ENCODE data around the gene FNBP1L. TPM values are rescaled to one million over a fixed set of nuclear protein-coding genes. Genes with fewer than 3 reads are reported as not detected.

The FNBP1L gene
- total and polyA plus RNA-seq, 10 of the 15 experiments (the other 5 are each of a cell fraction or from before 2014, with no cell fraction given), result 0.02 to 0.12 (median 0.07) TPM; not detected in 4

GRCh38 chr1:93575621-93576284 lies 127.8 kb downstream of the FNBP1L start:
- RAD21 ChIA-PET (ENCODE audit: unreplicated experiment), result interaction anchor here (1.0 kb wide), 1 partner anchor 270 kb away, joined by 3 read pairs; no protein-coding TSS in a partner anchor
- FAIRE-seq (no peak), DNase-seq (ENCODE audit: low read depth, low spot score) (no peak), ATAC-seq (no peak)
- intact Hi-C loops (cut with micrococcal nuclease; ENCODE audit: unreplicated experiment), result no loop called here
- Histone ChIP-seq H3K79me2 (ENCODE audit: control insufficient read depth, insufficient read depth, low read length) (no peaks in the 10 kb centered on the region), H3K9me3 (replicated peaks; ENCODE audit: control insufficient read depth, insufficient read depth, low read length) (no peaks in the 10 kb centered on the region), H3K27me3 (replicated peaks in 1 of 2; ENCODE audit: control insufficient read depth in 2 of 2, insufficient read depth in 2 of 2, low read length in 1 of 2) (no peaks in the 10 kb centered on the region; a peak in 1 of 4 replicates), H4K20me1 (ENCODE audit: control insufficient read depth, insufficient read depth) (no peaks in the 10 kb centered on the region), H3K9ac (ENCODE audit: control insufficient read depth, insufficient read depth, low read length) (no peak overlapping the region), H3K27ac (ENCODE audit: control insufficient read depth, insufficient read depth) (no peak overlapping the region), H3K4me3 (no peak overlapping the region), H3K36me3 (ENCODE audit: control insufficient read depth in 2 of 2, insufficient read depth in 2 of 2, low read length in 1 of 2) (no peaks in the 10 kb centered on the region; a peak in 1 of 4 replicates), H3K4me1 (ENCODE audit: control insufficient read depth, insufficient read depth, low read length) (no peaks in the 10 kb centered on the region), H3K4me2 (ENCODE audit: control insufficient read depth, insufficient read depth) (no peak overlapping the region), H2AFZ (ENCODE audit: control insufficient read depth, low read depth, low read length) (no peak overlapping the region)
- CTCF ChIA-PET, result interaction anchor here (0.8 kb wide), 1 partner anchor 53 kb away, joined by 3 read pairs; no protein-coding TSS in a partner anchor
- BruUV-seq (replicated peaks), result no TSS peak
- in situ Hi-C loops (cut with MboI), result no loop called here
- WGBS (ENCODE audit: insufficient coverage, insufficient replicate concordance, low lambda C conversion rate, missing lambda C conversion rate), result 83% methylated on average over 10 of the region's 10 CpGs
- SMC1A ChIA-PET (ENCODE audit: uncharacterized antibody, unreplicated experiment), result no interaction called here
- POLR2A ChIA-PET, result no interaction called here
- TF ChIP-seq SREBF1 (IDR thresholded peaks at IDR 0.05; ENCODE audit: low read length) (no peak), PKNOX1 (IDR thresholded peaks at IDR 0.05) (no peak), SP1 (IDR thresholded peaks at IDR 0.05; ENCODE audit: low read depth, low read length) (no peak), CREB1 (IDR thresholded peaks at IDR 0.05; ENCODE audit: low read depth) (no peak), ZNF592 (IDR thresholded peaks at IDR 0.05) (no peak), EZH2 (IDR thresholded peaks at IDR 0.05; ENCODE audit: borderline replicate concordance, control insufficient read depth, low read depth, low read length) (no peak), STAT3 (IDR thresholded peaks at IDR 0.05; ENCODE audit: low read depth, low read length) (no peak), NFIC (IDR thresholded peaks at IDR 0.05; ENCODE audit: low read depth, low read length) (no peak), E2F4 (IDR thresholded peaks at IDR 0.05; ENCODE audit: low read depth, low read length) (no peak), SUZ12 (IDR thresholded peaks at IDR 0.05; ENCODE audit: unreplicated experiment) (no peak), ETV6 (conservative IDR thresholded peaks at IDR 0.05 in 1 of 2, IDR thresholded peaks at IDR 0.05 in 1 of 2; ENCODE audit: borderline replicate concordance in 1 of 2, low read depth in 1 of 2) (no peak), NBN (IDR thresholded peaks at IDR 0.05) (no peak), ATF7 (IDR thresholded peaks at IDR 0.05; ENCODE audit: low read depth) (no peak), ZNF217 (IDR thresholded peaks at IDR 0.05) (no peak), SKIL (IDR thresholded peaks at IDR 0.05; ENCODE audit: low read depth, poor library complexity, severe bottlenecking) (no peak), CREM (IDR thresholded peaks at IDR 0.05; ENCODE audit: low read depth) (no peak), BMI1 (IDR thresholded peaks at IDR 0.05; ENCODE audit: borderline replicate concordance) (no peak)

Data from GM12878 (cell line).